GM23338 (cell line): ENCODE results near the gene TBX1.

Experiments
- CREB1 ChIP-seq: fragments of 250-450 bp; sonication (Bioruptor Pico); IDR thresholded peaks from 2 replicates; pipeline ENCODE4 v1.5.0; 2020; ENCODE audit warnings: low read depth, mild to moderate bottlenecking, moderate library complexity
- CTCF ChIP-seq, 2 experiments: fragments of 200-600 bp in 1 of 2; sonication (generic) in 1 of 2; conservative IDR thresholded peaks; 2 replicates each; pipeline versions ENCODE4 v1.5.1 to v1.6.1; 2016 to 2017; ENCODE audit warnings: antibody characterized with exemption in 2 of 2, low read depth in 2 of 2, mild to moderate bottlenecking in 2 of 2, moderate library complexity in 1 of 2
- ZNF331 ChIP-seq: fragments of 250-450 bp; sonication (Bioruptor Pico); IDR thresholded peaks from 2 replicates; pipeline ENCODE4 v1.5.0; 2020; ENCODE audit warnings: low read depth, mild to moderate bottlenecking, moderate library complexity
- TF ChIP-seq, protein P1 (sequence below): IDR thresholded peaks from one replicate; pipeline ENCODE4 v1.6.1; 2018; ENCODE audit warnings: antibody characterized with exemption; ENCODE audit not compliant: unreplicated experiment

- TF ChIP-seq CTCF (conservative IDR thresholded peaks at IDR 0.05; ENCODE audit: low read depth in 2 of 2) (peak; percentile 48 to 75), CREB1 (no peak), ZNF331 (CRISPR knock-in tag) (no peak)
- TF ChIP-seq, protein P1, sequence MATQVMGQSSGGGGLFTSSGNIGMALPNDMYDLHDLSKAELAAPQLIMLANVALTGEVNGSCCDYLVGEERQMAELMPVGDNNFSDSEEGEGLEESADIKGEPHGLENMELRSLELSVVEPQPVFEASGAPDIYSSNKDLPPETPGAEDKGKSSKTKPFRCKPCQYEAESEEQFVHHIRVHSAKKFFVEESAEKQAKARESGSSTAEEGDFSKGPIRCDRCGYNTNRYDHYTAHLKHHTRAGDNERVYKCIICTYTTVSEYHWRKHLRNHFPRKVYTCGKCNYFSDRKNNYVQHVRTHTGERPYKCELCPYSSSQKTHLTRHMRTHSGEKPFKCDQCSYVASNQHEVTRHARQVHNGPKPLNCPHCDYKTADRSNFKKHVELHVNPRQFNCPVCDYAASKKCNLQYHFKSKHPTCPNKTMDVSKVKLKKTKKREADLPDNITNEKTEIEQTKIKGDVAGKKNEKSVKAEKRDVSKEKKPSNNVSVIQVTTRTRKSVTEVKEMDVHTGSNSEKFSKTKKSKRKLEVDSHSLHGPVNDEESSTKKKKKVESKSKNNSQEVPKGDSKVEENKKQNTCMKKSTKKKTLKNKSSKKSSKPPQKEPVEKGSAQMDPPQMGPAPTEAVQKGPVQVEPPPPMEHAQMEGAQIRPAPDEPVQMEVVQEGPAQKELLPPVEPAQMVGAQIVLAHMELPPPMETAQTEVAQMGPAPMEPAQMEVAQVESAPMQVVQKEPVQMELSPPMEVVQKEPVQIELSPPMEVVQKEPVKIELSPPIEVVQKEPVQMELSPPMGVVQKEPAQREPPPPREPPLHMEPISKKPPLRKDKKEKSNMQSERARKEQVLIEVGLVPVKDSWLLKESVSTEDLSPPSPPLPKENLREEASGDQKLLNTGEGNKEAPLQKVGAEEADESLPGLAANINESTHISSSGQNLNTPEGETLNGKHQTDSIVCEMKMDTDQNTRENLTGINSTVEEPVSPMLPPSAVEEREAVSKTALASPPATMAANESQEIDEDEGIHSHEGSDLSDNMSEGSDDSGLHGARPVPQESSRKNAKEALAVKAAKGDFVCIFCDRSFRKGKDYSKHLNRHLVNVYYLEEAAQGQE: no peak
Observed at GRCh38 chr22:19753090-19753842, 7.3 kb upstream of the TBX1 start.
